Measurements from ENCODE around the gene SENP8.
A peak's percentile ranks its signal among the peaks of the same experiment; 100 is the strongest.
"Not testable (repeated sequence)": the region's sequence is repeated elsewhere in the genome, so short reads cannot be mapped to it uniquely, and the experiment has no call there.

SENP8 gene

GRCh38 chr15:72155635-72156616 is 37.7 kb downstream of the SENP8 start:
- peak; percentile 31 to 84 (median 75) for DNase-seq

- no peak for DNase-seq
These were observed 38.7 kb downstream of the SENP8 start for GRCh38 chr15:72156928-72157327.

- DNase-seq = no peak
These were observed 42.6 kb downstream of the SENP8 start for GRCh38 chr15:72160696-72161245.

- DNase-seq = peak in 3 of 14 donors; percentile 23 to 70 (median 61)
These were observed 43.3 kb downstream of the SENP8 start for GRCh38 chr15:72161361-72162132.

- no peak for DNase-seq
These were observed 44.4 kb downstream of the SENP8 start for GRCh38 chr15:72162569-72162968.

GRCh38 chr15:72163719-72164118 is 45.5 kb downstream of the SENP8 start:
- peak in 1 of 14 donors; percentile 40 for DNase-seq

DNA sequence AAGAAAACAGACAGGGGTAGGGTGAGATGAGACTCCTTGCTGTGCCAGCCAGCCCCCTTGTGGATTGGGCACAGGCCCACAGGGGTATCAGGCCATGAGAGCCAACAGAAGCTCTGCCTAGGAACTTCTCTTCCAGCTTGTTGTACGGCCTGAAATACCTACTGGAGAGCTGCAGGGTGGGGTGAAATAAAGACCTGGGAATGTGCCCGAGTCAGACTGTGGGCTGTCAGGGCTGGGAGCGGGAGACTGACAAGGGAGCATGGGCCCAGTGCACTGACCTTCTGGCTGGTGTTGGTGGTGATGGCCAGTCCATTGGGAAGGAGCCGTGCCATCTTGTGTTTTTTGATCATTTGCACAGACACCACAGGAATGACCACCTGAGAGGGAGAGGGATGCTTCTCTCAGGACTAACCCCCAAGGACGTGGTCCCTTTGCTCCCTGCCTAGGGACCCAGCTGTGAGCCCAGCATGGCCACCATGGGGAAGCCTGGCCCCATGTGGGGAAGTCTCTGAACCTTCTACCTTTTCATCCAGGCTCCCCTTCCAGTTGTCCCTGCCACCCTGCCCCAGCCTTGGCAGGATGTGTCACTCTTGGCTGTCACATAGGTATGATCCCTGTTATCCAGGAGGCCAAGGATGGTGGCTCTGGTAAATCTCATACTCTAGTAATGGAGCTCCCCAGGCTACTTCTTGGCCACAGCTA is 48.7 kb downstream of the SENP8 start:
- DNase-seq = no peak

GRCh38 chr15:72167445-72167844 is 49.2 kb downstream of the SENP8 start:
- no peak for DNase-seq

DNA sequence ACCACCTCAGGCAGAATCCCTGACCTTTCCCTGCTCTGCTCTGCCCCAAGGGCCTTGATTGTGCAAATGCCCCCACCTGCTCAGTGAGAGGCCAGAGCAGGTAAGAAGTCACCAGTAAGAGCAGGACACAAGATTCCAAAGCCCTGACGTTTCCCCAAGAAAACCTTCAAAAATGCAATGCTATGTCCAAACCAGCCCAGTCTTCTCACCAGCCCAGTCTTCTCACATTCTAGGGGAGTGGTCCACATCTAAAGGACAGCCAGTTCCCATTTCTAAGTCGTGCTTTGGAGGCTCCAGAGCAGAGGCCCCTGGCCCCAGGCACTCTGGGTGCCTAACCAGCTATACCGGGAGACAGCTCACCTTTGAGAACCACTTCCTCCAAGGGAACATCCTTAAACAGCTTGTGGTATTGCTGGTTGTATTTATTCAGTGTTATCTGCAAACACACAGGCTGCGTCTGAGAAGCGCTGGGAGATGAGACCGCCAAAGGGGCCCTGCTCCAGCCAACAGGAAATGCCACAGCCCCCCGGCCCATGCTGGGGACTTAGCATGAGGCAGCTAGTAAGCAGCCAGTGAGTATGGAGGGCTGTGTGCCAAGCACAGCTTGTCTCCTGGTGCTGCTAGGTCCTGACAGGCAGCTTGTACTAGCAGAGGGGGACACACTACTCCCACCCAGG is 50.1 kb downstream of the SENP8 start:
- no peak for DNase-seq

- no peak for DNase-seq
These were observed 50.6 kb downstream of the SENP8 start for GRCh38 chr15:72168808-72169190.

- DNase-seq = peak in 1 of 14 donors; percentile 5
These were observed 51.2 kb downstream of the SENP8 start for GRCh38 chr15:72169236-72169920.

DNA sequence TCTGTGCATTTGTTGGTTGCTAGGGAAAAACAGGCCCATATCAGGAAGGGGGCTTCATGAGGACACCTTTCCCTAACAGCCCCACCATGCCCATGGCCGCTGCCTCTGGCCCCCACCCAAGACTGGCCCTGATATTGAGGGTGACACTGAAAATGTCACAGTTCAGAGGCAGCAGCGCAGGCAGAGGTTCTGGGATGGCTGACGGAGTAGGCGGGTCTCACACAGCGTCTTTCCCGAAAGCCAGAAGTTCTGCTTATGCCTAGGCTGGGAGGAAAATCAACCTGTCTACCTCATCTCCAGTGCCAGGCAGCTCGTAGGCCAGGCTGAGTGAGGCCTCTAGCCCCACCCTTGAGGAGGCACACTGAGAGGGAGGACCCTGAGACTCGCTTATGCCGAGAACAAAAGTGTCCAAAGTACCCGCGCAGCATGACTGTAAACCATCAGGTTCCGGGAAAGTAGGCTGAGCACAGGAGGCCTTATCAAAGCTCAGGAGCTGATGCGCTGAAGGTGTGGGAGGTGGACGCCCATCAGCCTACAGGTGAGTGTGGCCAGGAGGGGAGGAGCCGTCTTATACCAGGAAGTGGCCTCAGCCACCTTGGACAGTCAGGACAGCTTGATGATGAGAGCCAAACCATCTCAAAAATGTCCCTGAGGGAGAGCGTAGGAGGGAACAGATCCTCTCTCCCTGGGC is 51.9 kb downstream of the SENP8 start:
- no peak for DNase-seq

- no peak for DNase-seq
These were observed 52.5 kb downstream of the SENP8 start for GRCh38 chr15:72170691-72171090.

GRCh38 chr15:72171978-72172377 is 53.8 kb downstream of the SENP8 start:
- not testable (repeated sequence) for DNase-seq

DNA sequence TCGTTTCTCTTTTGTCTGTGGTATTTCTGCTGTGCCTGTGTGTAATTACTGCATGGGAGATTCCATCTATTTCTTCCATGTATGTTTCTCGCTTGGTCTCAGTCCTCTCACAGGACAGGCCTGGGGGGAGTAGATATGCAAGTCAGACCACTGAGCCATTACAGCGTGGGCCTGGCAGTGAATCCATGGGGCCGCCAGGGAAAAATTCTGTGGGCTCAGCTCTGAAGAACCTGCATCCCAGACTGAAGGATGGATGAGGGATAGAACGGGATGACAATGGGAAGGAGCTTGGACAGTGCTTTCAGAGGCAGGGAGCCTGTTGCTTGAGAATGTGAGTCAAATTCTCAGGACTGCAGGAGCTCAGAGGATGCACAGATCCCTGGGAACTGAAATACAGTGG is 54.6 kb downstream of the SENP8 start:
- no peak for DNase-seq

DNA sequence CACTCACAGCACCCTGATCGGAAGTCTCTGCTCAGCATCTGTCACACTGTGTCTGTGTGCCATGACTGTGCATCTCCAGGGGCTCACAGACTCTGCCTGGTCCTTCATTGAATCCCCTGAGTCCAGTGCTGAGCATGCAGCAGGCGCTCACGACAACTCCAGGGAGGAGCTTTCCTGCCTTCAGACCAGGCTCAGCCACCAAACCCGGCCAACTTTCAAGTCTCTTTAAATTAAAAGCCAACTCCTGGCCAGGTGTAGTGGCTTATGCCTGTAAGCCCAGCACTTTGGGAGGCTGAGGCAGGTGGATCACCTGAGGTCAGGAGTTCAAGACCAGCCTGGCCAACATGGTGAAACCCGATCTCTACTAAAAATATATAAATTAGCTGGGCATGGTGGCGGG is 55.2 kb downstream of the SENP8 start:
- DNase-seq = no peak

DNA sequence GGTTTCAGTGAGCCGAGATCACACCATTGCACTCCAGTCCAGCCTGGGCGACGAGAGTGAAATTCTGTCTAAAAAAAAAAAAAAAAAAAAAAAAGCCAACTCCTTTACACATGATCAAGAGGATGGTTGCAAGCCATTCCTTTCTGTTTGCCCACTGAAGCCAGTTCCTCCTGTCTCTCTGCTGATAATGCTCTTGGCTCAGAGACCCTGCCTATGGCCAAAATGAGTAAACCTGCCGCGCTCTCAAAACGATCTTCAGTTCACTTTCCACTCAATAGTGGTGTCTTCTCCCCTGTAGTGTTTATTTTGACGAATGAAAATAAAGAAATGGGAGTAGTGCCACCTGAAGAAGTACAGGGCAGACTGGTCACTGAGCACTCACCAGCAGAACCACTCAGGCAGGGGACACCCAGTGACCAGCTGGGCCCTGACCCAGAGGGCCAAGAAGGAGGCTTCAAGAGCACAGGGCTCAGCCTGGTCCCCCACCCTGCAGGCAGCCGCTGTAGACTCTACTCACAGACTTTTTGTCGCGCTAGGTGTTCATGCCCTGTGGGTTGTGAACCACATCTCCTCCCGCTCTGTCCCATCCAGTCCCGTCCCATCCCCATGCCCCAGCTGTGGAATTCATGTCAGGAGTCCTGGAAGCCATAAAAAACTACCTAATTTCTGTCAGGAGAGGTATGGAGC is 55.8 kb downstream of the SENP8 start:
- no peak for DNase-seq

DNA sequence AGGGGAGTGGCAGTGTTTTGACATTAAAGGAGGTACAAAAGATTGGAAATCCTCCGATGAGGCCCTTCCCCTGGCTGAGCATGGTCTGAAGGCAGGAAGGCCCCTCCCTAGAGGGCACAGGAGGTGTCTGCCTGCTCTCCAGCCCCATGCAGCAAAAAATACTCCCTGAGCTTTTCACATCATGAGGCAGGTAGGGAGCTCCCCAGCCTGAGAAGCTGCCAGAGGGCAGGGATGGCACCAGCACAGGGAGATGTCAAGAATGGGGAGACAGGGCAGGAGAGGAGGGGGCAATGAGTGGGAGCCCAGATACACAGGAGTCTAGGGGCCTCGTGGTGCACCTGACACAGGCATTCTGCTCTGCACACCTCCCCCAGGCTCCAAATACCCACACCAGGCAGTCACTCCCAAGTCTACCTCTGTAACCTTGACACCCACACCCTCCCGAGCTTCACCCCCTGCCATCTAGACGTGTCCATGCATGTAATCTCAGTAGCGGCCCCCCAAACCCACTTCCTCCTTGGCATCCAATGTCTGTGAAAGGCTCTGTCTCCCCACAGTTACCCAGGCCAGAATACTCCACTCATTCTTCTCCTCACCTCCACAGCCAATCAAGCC is 56.5 kb downstream of the SENP8 start:
- DNase-seq = no peak
